ENCODE data around the gene ODR4.

DNA sequence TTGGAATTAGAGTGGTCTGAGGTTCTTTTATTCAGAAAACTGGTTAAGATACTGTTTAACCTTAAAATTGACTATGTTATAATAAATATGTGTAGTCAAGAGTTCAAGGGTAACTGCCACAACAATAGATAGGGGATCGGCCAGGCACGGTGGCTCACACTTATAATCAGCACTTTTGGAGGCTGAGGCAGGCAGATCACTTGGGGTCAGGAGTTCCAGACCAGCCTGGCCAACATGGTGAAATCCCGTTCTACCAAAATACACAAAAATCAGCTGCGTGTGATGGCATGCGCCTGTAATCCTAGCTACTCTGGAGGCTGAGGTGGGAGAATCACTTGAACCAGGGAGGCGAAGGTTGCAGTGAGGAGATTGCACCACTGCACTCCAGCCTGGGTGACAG lies 45.8 kb downstream of the ODR4 start:
- TF ChIP-seq, protein P1, sequence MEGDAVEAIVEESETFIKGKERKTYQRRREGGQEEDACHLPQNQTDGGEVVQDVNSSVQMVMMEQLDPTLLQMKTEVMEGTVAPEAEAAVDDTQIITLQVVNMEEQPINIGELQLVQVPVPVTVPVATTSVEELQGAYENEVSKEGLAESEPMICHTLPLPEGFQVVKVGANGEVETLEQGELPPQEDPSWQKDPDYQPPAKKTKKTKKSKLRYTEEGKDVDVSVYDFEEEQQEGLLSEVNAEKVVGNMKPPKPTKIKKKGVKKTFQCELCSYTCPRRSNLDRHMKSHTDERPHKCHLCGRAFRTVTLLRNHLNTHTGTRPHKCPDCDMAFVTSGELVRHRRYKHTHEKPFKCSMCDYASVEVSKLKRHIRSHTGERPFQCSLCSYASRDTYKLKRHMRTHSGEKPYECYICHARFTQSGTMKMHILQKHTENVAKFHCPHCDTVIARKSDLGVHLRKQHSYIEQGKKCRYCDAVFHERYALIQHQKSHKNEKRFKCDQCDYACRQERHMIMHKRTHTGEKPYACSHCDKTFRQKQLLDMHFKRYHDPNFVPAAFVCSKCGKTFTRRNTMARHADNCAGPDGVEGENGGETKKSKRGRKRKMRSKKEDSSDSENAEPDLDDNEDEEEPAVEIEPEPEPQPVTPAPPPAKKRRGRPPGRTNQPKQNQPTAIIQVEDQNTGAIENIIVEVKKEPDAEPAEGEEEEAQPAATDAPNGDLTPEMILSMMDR (IDR thresholded peaks at IDR 0.05; ENCODE audit: poor library complexity, severe bottlenecking): no peak
- no peak for TF ChIP-seq MXI1 (conservative IDR thresholded peaks at IDR 0.05; ENCODE audit: poor library complexity, severe bottlenecking)

All from neural cell (in vitro differentiated cells).